Activated B cell treated with CpG ODN at 0.5 μM for 24 hours (primary cell): ENCODE measurements around the gene PRKCH. TPM values are rescaled to one million over a fixed set of nuclear protein-coding genes. Genes with fewer than 3 reads are reported as not detected.

ENCODE experiments used
- ATAC-seq: fragments of 200-7000 bp; cut with Tn5 transposase; one replicate; pipeline ENCODE4 v1.10.0; 2021; ENCODE audit warnings: low read depth, mild to moderate bottlenecking, moderate library complexity
- CTCF ChIA-PET: fragments of 350-600 bp; sonication (Branson Sonifier 250); formaldehyde crosslinking; loops from one replicate; lab custom pipeline; 2021; ENCODE audit warnings: antibody characterized with exemption; lab: Charles Lee
- POLR2A ChIA-PET: fragments of 350-600 bp; sonication (Branson Sonifier 250); formaldehyde crosslinking; loops from one replicate; lab custom pipeline; 2021; ENCODE audit warnings: antibody characterized with exemption; lab: Charles Lee
- DNase-seq: peaks from one replicate; pipeline ENCODE4 v3.0.0; 2022
- H3K27ac Mint-ChIP-seq: one replicate; pipeline ENCODE4 v1.8.0; 2020; ENCODE audit warnings: mixed read lengths
- H3K27me3 Mint-ChIP-seq: one replicate; pipeline ENCODE4 v1.8.0; 2021; ENCODE audit warnings: mixed read lengths
- H3K36me3 Mint-ChIP-seq: one replicate; pipeline ENCODE4 v1.8.0; 2021; ENCODE audit warnings: low read depth, mixed read lengths
- H3K4me1 Mint-ChIP-seq: one replicate; pipeline ENCODE4 v1.8.0; 2021; ENCODE audit warnings: mixed read lengths
- H3K4me3 Mint-ChIP-seq: one replicate; pipeline ENCODE4 v1.8.0; 2020; ENCODE audit warnings: mild to moderate bottlenecking, mixed read lengths
- H3K9me3 Mint-ChIP-seq: one replicate; pipeline ENCODE4 v1.8.0; 2020; ENCODE audit warnings: mixed read lengths
- CTCF ChIP-seq: fragments of 200-600 bp; IDR thresholded peaks from one replicate; pipeline ENCODE4 v1.8.0; 2022; ENCODE audit warnings: antibody characterized with exemption, mild to moderate bottlenecking
- intact Hi-C: fragments of 100-400 bp; cut with micrococcal nuclease; formaldehyde crosslinking; loops from one replicate; pipeline ENCODE4 v1.15.1; 2024
- total RNA-seq: library from RNA; stranded (reverse); gene quantifications from 2 replicates; pipeline ENCODE4 v1.2.3, GENCODE V29; 2022

The PRKCH gene
- total RNA-seq, 1 donor from 2014 or later, result 4.6 TPM

- CTCF ChIA-PET, result no interaction called here
- H3K27ac Mint-ChIP-seq, result no peak overlapping the region
- H3K36me3 Mint-ChIP-seq, result no peaks in the 10 kb centered on the region
- H3K4me3 Mint-ChIP-seq, result no peak overlapping the region
- peaks cover 23% of the 10 kb centered on the region for H3K4me1 Mint-ChIP-seq
- peak; percentile 84 for ATAC-seq
- no peaks in the 10 kb centered on the region for H3K27me3 Mint-ChIP-seq
- no peak for DNase-seq
- intact Hi-C loops, result loop anchor here (5.0 kb wide), 1 partner anchor 147 kb away; no protein-coding TSS in a partner anchor
- POLR2A ChIA-PET, result no interaction called here
- no peak for TF ChIP-seq CTCF
- H3K9me3 Mint-ChIP-seq, result no peaks in the 10 kb centered on the region
Measured at GRCh38 chr14:61444215-61444768, 122.9 kb downstream of the PRKCH start.

GRCh38 chr14:61451491-61451890 is 130.1 kb downstream of the PRKCH start:
- POLR2A ChIA-PET, result no interaction called here
- no peak for DNase-seq
- Mint-ChIP-seq H3K27ac (no peak overlapping the region), H3K9me3 (no peaks in the 10 kb centered on the region), H3K4me1 (no peaks in the 10 kb centered on the region), H3K4me3 (no peak overlapping the region), H3K36me3 (no peaks in the 10 kb centered on the region), H3K27me3 (no peaks in the 10 kb centered on the region)
- ATAC-seq, result no peak
- no peak for TF ChIP-seq CTCF
- CTCF ChIA-PET, result interaction anchor here (3.4 kb wide), 1 partner anchor 386 kb away, joined by 25 read pairs; no protein-coding TSS in a partner anchor
- intact Hi-C loops, result no loop called here

GRCh38 chr14:61451891-61452400 is 130.6 kb downstream of the PRKCH start:
- no peaks in the 10 kb centered on the region for H3K9me3 Mint-ChIP-seq
- DNase-seq (no peak), ATAC-seq (no peak)
- H3K4me3 Mint-ChIP-seq, result no peak overlapping the region
- no peaks in the 10 kb centered on the region for H3K36me3 Mint-ChIP-seq
- no peak for TF ChIP-seq CTCF
- ChIA-PET POLR2A (no interaction called here), CTCF (interaction anchor here (3.4 kb wide), 1 partner anchor 385 kb away, joined by 25 read pairs; no protein-coding TSS in a partner anchor)
- intact Hi-C loops, result no loop called here
- no peak overlapping the region for H3K27ac Mint-ChIP-seq
- peaks cover 3% of the 10 kb centered on the region for H3K4me1 Mint-ChIP-seq
- no peaks in the 10 kb centered on the region for H3K27me3 Mint-ChIP-seq

- Mint-ChIP-seq H3K4me1 (peaks cover 3% of the 10 kb centered on the region), H3K4me3 (no peak overlapping the region)
- intact Hi-C loops, result no loop called here
Measured at GRCh38 chr14:61452452-61452851, 131.1 kb downstream of the PRKCH start.

More at GRCh38 chr14:61452452-61452851, 131.1 kb downstream of the PRKCH start:
- DNase-seq (no peak), ATAC-seq (no peak)
- ChIA-PET POLR2A (no interaction called here), CTCF (interaction anchor here (3.4 kb wide), 1 partner anchor 385 kb away, joined by 25 read pairs; no protein-coding TSS in a partner anchor)
- Mint-ChIP-seq H3K27ac (no peak overlapping the region), H3K9me3 (no peaks in the 10 kb centered on the region), H3K36me3 (no peaks in the 10 kb centered on the region), H3K27me3 (no peaks in the 10 kb centered on the region)
- TF ChIP-seq CTCF, result no peak
